Measurements from ENCODE around the gene DDIT3.
"Not testable (repeated sequence)": the region's sequence is repeated elsewhere in the genome, so short reads cannot be mapped to it uniquely, and the experiment has no call there.

DDIT3 gene

DNA sequence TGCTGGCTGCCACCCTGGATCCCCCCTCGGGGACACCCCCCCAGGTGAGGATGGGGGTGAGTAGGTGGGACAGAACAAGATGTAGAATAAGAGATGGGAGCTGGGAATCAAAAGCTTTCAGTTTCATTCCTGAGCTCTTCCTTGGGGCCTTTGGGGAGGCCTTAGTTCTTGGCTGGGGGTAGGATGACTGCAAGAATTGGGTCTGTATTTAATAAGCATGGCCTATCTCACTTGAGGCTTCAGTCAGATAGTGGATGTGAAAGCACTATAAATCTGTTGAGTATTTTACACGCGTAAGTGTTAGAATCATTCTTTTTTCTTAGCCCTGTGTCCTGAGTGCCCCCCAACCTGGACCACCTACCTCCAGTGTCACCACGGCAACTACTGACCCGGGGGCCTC is 6.9 kb upstream of the DDIT3 start:
- no peak overlapping the region for H3K27ac ChIP-seq
- DNase-seq (ENCODE audit: low read depth, low spot score), result no peak

DNA sequence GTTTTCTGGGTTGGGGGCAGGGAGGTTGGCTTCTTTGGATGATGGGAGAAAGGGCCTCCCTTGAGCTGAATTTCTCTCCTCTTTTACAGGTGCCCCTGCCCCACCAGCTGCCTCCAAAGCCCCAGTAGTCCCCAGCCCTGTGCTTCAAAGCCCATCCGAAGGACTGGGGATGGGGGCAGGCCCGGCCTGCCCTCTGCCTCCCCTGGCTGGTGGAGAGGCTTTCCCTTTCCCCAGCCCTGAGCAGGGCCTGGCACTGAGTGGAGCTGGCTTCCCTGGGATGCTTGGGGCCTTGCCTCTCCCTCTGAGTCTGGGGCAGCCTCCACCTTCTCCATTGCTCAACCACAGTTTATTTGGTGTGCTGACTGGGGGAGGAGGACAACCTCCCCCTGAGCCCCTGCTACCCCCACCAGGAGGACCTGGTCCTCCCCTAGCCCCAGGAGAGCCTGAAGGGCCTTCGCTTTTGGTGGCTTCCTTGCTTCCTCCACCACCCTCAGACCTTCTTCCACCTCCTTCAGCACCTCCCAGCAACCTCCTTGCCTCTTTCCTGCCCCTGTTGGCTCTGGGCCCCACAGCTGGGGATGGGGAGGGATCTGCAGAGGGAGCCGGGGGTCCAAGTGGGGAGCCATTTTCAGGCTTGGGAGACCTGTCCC is 6.3 kb upstream of the DDIT3 start:
- H3K27ac ChIP-seq, result no peak overlapping the region
- no peak for DNase-seq (ENCODE audit: low read depth, low spot score)

DNA sequence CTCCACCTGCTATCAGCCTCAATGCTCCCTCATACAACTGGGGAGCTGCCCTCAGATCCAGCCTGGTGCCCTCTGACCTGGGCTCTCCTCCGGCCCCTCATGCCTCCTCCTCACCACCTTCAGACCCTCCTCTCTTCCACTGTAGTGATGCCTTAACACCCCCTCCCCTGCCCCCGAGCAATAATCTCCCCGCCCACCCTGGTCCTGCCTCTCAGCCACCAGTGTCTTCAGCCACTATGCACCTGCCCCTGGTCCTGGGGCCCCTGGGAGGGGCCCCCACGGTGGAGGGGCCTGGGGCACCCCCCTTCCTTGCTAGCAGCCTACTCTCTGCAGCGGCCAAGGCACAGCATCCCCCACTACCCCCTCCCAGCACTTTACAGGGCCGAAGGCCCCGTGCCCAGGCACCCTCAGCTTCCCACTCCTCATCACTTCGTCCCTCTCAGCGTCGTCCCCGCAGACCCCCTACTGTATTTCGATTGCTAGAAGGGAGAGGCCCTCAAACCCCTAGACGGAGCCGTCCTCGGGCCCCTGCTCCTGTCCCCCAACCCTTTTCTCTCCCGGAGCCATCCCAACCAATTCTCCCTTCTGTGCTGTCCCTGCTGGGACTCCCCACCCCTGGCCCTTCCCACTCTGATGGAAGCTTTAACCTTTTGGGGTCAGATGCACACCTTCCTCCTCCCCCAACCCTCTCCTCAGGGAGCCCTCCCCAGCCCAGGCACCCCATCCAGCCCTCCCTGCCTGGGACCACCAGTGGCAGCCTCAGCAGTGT is 5.5 kb upstream of the DDIT3 start:
- no peak for DNase-seq (ENCODE audit: low read depth, low spot score)
- H3K27ac ChIP-seq, result no peak overlapping the region

DNA sequence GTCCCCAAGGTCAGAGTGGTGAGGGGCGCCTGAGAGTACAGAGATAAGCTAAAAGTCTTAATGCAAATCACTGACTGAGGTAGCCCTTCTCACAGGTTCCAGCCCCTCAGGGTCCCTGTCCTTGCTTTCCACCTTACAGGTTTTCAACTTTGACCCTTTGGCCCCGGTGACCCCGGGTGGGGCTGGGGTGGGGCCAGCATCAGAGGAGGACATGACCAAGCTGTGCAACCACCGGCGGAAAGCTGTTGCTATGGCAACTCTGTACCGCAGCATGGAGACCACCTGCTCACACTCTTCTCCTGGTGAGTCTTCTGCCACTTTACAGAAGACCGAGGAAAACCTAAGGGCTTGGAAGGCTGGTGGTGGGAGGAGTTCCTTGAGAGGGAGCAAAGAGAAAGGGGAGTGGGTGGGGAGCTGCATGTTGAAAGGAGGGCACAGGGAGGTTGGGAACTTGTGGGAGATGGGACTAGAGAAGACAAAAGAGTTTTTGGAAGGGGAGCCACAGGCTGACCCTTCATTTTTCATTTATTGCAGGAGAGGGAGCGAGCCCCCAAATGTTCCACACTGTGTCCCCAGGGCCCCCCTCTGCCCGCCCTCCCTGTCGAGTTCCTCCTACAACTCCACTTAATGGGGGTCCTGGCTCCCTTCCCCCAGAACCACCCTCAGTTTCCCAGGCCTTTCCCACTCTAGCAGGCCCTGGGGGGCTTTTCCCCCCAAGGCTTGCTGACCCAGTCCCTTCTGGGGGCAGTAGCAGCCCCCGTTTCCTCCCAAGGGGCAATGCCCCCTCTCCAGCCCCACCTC is 4.7 kb upstream of the DDIT3 start:
- no peak for DNase-seq (ENCODE audit: low read depth, low spot score)
- H3K27ac ChIP-seq, result no peak overlapping the region

DNA sequence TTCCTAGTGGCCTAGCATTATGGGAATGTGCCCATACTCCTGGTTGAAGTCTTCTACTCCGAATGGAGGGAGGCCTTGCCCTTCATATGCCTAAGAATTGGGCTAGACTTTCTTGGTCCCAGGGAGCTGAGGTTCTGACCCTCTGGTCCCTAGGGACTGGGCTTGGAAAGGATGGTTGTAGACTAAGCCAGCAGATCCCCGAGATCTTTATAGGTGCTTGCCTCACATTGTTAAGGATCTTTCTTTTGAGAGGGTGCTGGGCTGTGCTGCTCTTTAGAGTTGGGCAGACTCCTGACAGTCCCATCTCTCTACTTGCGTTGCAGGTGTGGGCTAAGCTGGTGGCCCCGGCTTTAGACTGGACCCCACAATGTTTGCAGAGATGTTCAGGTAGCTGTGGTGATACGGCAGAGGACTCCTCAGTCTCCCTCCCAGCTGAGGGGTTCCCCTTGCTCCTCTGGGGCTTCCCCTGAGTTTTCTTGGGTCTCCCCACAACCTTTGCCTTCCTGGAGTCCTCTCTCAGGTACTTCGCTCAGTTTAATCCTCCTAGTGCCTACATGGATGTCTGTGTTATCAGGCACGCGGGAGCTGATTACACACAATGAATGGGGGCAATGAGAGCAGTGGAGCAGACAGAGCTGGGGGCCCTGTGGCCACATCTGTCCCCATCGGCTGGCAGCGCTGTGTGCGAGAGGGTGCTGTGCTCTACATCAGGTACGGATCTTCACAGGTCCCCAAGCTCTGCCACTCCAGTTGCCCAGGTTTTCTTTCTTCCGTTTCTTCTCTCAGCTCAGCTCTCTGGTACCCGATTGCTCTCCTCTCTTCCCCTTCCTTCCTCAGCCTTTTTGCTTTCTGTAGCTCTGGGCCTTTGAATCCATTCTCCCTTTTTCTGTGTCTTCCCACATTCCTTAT is 3.6 kb upstream of the DDIT3 start:
- H3K27ac ChIP-seq, result peak overlapping the region; percentile 98
- no peak for DNase-seq (ENCODE audit: low read depth, low spot score)

GRCh38 chr12:57522887-57523705 is 2.8 kb upstream of the DDIT3 start:
- peak overlapping the region; percentile 98 for H3K27ac ChIP-seq
- no peak for DNase-seq (ENCODE audit: low read depth, low spot score)

DNA sequence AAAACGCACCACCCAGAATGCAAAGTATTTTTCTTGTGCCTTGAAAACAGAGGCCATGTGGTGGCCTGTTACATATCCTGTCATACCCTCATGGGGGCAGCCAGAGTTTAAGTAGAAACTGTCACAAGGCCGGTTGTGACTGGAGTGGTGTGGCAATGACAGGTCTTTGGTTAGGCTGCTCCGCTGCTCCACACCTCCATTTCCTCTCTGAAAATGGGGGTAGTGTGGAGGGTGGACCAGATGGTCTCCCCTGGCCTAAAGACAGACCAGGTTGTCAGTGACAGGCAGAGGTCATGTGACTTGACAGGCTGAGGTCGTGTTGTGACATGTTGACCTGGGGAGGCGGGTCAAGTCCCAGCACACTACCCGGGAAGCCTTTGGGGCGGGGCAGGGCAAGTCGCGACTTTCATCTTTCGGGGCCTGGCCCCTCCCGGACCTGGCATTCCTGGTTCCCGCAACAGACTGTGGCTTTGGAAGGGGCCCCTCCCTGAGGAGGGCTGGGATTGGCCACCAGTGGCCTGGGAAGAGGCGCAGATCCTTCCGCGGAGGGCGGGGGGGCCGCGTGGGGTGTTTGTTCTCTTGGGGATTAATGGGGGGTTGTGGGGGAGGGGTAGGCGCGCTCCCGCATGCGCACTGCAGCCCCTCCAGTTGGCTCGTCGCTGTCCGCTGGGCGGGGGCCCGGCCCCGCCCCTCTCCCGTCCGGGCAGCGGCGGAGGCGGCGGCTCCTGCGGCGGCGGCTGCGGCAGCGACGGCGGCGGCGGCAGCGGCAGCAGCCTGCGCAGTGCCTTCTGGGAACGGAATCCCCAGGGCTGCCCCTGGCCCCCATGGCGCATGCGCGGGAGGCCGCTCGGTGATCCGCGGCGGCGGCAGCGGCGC is 1.9 kb upstream of the DDIT3 start, which contains the start of gene MBD6:
Gene MBD6, plus strand, starts transcription at position 814 of the 876 bp plus-strand sequence. CDS start 1,480 bp downstream, outside the sequence.
- DNase-seq (ENCODE audit: low read depth, low spot score), result peak; percentile 78
- peak within 1 kb of the TSS; percentile 98 for H3K27ac ChIP-seq

DNA sequence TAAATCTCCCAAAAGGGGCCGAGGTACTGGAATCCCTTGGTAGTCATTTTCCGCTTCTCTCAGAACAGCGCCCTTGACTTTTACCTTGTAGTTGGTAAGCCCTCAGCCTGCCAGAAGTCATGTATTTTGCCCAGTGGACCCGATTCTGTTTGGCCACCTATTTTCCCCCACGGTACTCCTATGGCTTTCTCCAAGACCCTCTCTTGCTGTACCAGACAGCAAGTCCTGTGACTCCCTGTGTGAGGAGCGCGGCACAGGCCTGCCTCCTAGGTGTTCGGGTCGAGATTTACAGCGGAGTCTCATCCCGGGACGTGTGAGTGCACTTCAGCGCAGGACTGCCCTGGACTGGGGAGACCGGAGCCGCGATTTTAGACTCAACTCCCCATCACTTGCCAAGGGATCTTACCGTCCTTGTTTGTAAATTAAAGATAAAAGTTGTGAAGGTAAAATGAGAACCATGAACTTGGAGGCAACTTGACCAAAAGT is 1.3 kb upstream of the DDIT3 start:
- peak; percentile 20 for DNase-seq (ENCODE audit: low read depth, low spot score)
- H3K27ac ChIP-seq, result peak overlapping the region; percentile 98

- H3K27ac ChIP-seq, result peak overlapping the region; percentile 98
- DNase-seq (ENCODE audit: low read depth, low spot score), result no peak
Measured at GRCh38 chr12:57519796-57520052, 590 bp downstream of the DDIT3 start.

GRCh38 chr12:57518920-57519795 is 1.2 kb downstream of the DDIT3 start:
- H3K27ac ChIP-seq, result peak overlapping the region; percentile 98
- DNase-seq (ENCODE audit: low read depth, low spot score), result no peak

DNA sequence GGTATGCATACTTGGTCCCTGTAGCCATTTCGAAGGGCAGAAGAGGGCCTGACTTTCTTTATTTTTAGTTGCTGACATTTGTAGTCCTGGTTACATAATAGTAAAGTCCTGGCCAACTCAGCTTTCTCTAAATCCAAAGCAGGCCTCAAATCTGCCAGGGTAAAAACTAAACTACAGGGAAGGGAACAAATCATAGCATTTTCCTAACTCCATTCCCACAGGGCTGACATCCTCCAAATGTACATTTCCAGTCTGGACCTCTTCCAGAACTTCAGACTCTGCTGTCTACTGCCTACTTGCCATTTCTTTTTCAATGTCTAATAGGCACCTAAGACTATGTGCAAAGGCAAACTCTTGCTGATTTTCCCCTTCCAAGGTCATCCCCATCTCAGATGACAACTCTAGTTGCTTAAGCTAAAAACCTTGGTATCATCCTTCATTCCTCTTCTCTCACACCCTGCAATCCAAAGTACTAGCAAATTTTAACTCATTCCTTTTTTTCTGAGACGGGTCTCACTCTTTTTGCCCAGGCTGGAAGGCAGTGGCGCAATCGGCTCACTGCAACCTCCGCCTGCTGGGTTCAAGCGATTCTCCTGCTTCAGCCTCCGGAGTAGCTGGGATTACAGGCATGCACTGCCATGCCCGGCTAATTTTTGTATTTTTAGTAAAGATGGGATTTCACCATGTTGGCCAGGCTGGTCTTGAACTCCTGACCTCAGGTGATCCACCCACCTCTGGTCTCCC is 2.0 kb downstream of the DDIT3 start:
- DNase-seq (ENCODE audit: low read depth, low spot score), result no peak

GRCh38 chr12:57517718-57518117 is 2.6 kb downstream of the DDIT3 start:
- H3K27ac ChIP-seq, result peak overlapping the region; percentile 98
- not testable (repeated sequence) for DNase-seq (ENCODE audit: low read depth, low spot score)

More for the DNA sequence above, 2.0 kb downstream of the DDIT3 start:
- H3K27ac ChIP-seq, result peak overlapping the region; percentile 98

DNA sequence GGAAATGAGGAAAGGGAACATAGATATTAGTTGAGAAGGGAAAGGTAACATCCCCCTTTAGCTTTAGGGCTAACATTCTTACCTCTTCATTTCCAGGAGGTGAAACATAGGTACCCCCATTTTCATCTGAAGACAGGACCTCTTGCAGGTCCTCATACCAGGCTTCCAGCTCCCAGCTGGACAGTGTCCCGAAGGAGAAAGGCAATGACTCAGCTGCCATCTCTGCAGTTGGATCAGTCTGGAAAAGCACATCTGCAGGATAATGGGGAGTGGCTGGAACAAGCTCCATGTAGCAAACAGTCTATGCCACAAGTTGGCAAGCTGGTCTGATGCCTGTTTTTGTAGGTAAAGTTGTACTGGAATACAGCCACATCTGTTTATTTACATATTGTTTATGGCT is 3.1 kb downstream of the DDIT3 start:
- peak overlapping the region; percentile 98 for H3K27ac ChIP-seq
- DNase-seq (ENCODE audit: low read depth, low spot score), result no peak

- no peak for DNase-seq (ENCODE audit: low read depth, low spot score)
- H3K27ac ChIP-seq, result peak overlapping the region; percentile 98
Measured at GRCh38 chr12:57516617-57517153, 3.6 kb downstream of the DDIT3 start.

- H3K27ac ChIP-seq, result peak overlapping the region; percentile 98
- no peak for DNase-seq (ENCODE audit: low read depth, low spot score)
Measured at GRCh38 chr12:57515934-57516541, 4.3 kb downstream of the DDIT3 start.

GRCh38 chr12:57515408-57515933 is 4.8 kb downstream of the DDIT3 start:
- H3K27ac ChIP-seq, result peak overlapping the region; percentile 98
- DNase-seq (ENCODE audit: low read depth, low spot score), result no peak
